Medulla oblongata (tissue), 1 donor: Measurements from ENCODE around the gene RNASE12.
"Not testable (repeated sequence)": the region's sequence is repeated elsewhere in the genome, so short reads cannot be mapped to it uniquely, and the experiment has no call there.

Source experiments
- DNase-seq: peaks from one replicate; pipeline ENCODE4 v3.0.0-alpha.2; 2015; ENCODE audit errors: extremely low spot score

The RNASE12 gene

GRCh38 chr14:20614038-20614840, 23.1 kb upstream of the RNASE12 start:
- DNase-seq: peak; percentile 16

- DNase-seq: peak; percentile 93
These were observed 22.2 kb upstream of the RNASE12 start for GRCh38 chr14:20613094-20614037.

GRCh38 chr14:20612403-20612802, 21.2 kb upstream of the RNASE12 start:
- peak; percentile 61 for DNase-seq

- DNase-seq: peak; percentile 10
These were observed 20.1 kb upstream of the RNASE12 start for GRCh38 chr14:20611277-20611676.

GRCh38 chr14:20610002-20610765, 19.0 kb upstream of the RNASE12 start:
- DNase-seq: peak; percentile 85

- DNase-seq: peak; percentile 97
These were observed 18.2 kb upstream of the RNASE12 start for GRCh38 chr14:20609215-20610001.

GRCh38 chr14:20608383-20609110, 17.4 kb upstream of the RNASE12 start:
- no peak for DNase-seq

GRCh38 chr14:20607617-20608016, 16.4 kb upstream of the RNASE12 start:
- no peak for DNase-seq

GRCh38 chr14:20606902-20607242, 15.7 kb upstream of the RNASE12 start:
- DNase-seq: no peak

- DNase-seq: peak; percentile 28
These were observed 15.2 kb upstream of the RNASE12 start for GRCh38 chr14:20606190-20606901.

- no peak for DNase-seq
These were observed 12.9 kb upstream of the RNASE12 start for GRCh38 chr14:20603813-20604690.

GRCh38 chr14:20602583-20602982, 11.4 kb upstream of the RNASE12 start:
- no peak for DNase-seq

GRCh38 chr14:20601522-20601921, 10.3 kb upstream of the RNASE12 start:
- no peak for DNase-seq

- DNase-seq: no peak
These were observed 5.9 kb upstream of the RNASE12 start for GRCh38 chr14:20597108-20597507.

- DNase-seq: not testable (repeated sequence)
These were observed 4.5 kb upstream of the RNASE12 start for GRCh38 chr14:20595726-20596125.

- no peak for DNase-seq
These were observed 1.4 kb upstream of the RNASE12 start for GRCh38 chr14:20592574-20592973.

GRCh38 chr14:20587489-20588154, 3.6 kb downstream of the RNASE12 start, which contains the start of gene RNASE11:
TSS of gene RNASE11 (minus strand) at chr14:20588001.
- DNase-seq: no peak

GRCh38 chr14:20583908-20584307, 7.3 kb downstream of the RNASE12 start:
- DNase-seq: no peak
